SU-DHL-6 (cell line): ENCODE measurements around the gene KLHL40.

Experiments used
- CTCF ChIP-seq: fragments of 200-600 bp; sonication (generic); IDR thresholded peaks from one replicate; pipeline ENCODE4 v1.5.1; 2017; ENCODE audit warnings: antibody characterized with exemption, mild to moderate bottlenecking, low read length, moderate library complexity; ENCODE audit not compliant: insufficient read depth, poor library complexity, severe bottlenecking
- EZH2phosphoT487 ChIP-seq: fragments of 200-600 bp; sonication (generic), shearing (Covaris generic); conservative IDR thresholded peaks from 2 replicates; pipeline ENCODE4 v1.6.1; 2018; ENCODE audit warnings: mild to moderate bottlenecking, antibody characterized with exemption, low read length, moderate library complexity, mixed read lengths

- TF ChIP-seq CTCF (no peak), EZH2phosphoT487 (no peak)
Measured at GRCh38 chr3:42689421-42690014, 4.2 kb downstream of the KLHL40 start.
